OCI-LY1 (cell line): ENCODE results near the gene GPR107.

Experiments used
- H2AFZ ChIP-seq: fragments of 200-600 bp; sonication (generic), shearing (Covaris generic); 2 replicates; pipeline ENCODE4 v1.6.0; 2014; ENCODE audit warnings: antibody characterized with exemption, mild to moderate bottlenecking, low read length
- H3F3A ChIP-seq: fragments of 200-600 bp; sonication (generic), shearing (Covaris generic); 2 replicates; pipeline ENCODE4 v1.6.0; 2014; ENCODE audit warnings: mild to moderate bottlenecking, antibody characterized with exemption, low read length, moderate library complexity; ENCODE audit not compliant: insufficient read depth
- H3K27ac ChIP-seq: fragments of 200-600 bp; sonication (generic); 2 replicates; pipeline ENCODE4 v1.5.1; 2014; ENCODE audit warnings: low read length, mixed run types, mild to moderate bottlenecking, low read depth; ENCODE audit not compliant: poor library complexity, severe bottlenecking
- H3K27me3 ChIP-seq: fragments of 200-600 bp; sonication (generic); 2 replicates; pipeline ENCODE4 v1.6.0; 2014; ENCODE audit warnings: antibody characterized with exemption, mild to moderate bottlenecking, low read length, moderate library complexity; ENCODE audit not compliant: insufficient read depth
- H3K36me3 ChIP-seq: fragments of 200-600 bp; sonication (generic); 2 replicates; pipeline ENCODE4 v1.6.1; 2014; ENCODE audit warnings: mild to moderate bottlenecking, antibody characterized with exemption, low read length, moderate library complexity, mixed read lengths; ENCODE audit not compliant: insufficient read depth
- H3K4me1 ChIP-seq: fragments of 200-600 bp; sonication (generic); 2 replicates; pipeline ENCODE4 v1.5.1; 2014; ENCODE audit warnings: mild to moderate bottlenecking, low read length, moderate library complexity; ENCODE audit not compliant: insufficient read depth, severe bottlenecking
- H3K4me2 ChIP-seq: fragments of 200-600 bp; sonication (generic), shearing (Covaris generic); 2 replicates; pipeline ENCODE4 v1.6.1; 2014; ENCODE audit warnings: low read length
- H3K4me3 ChIP-seq: fragments of 200-600 bp; sonication (generic); 2 replicates; pipeline ENCODE4 v1.5.1; 2014; ENCODE audit warnings: low read length, low read depth, mild to moderate bottlenecking, mixed read lengths; ENCODE audit not compliant: poor library complexity, severe bottlenecking
- H3K79me2 ChIP-seq: fragments of 200-600 bp; shearing (Covaris generic); 2 replicates; pipeline ENCODE4 v1.6.1; 2016; ENCODE audit warnings: mixed run types, low read length, mixed read lengths; ENCODE audit not compliant: insufficient read depth
- H3K9ac ChIP-seq: fragments of 200-600 bp; sonication (generic), shearing (Covaris generic); 2 replicates; pipeline ENCODE4 v1.6.1; 2014; ENCODE audit warnings: mild to moderate bottlenecking, low read length, mixed read lengths
- H3K9me2 ChIP-seq: fragments of 200-600 bp; sonication (generic), shearing (Covaris generic); 2 replicates; pipeline ENCODE4 v1.6.1; 2014; ENCODE audit warnings: low read depth, mild to moderate bottlenecking, low read length, mixed read lengths
- H3K9me3 ChIP-seq: fragments of 200-600 bp; shearing (Covaris generic); 2 replicates; pipeline ENCODE4 v1.6.1; 2014; ENCODE audit warnings: low read length, mixed read lengths
- H4K20me1 ChIP-seq: fragments of 200-600 bp; sonication (generic), shearing (Covaris generic); 2 replicates; pipeline ENCODE4 v1.6.0; 2016; ENCODE audit warnings: mild to moderate bottlenecking, low read length; ENCODE audit not compliant: insufficient read depth
- EZH2 ChIP-seq: fragments of 200-600 bp; sonication (generic), shearing (Covaris generic); IDR thresholded peaks from 2 replicates; pipeline ENCODE4 v1.8.0; 2017; ENCODE audit warnings: borderline replicate concordance, mixed run types, mild to moderate bottlenecking, antibody characterized with exemption, low read length, moderate library complexity, mixed read lengths
- TF ChIP-seq, protein P1 (sequence below): fragments of 200-600 bp; sonication (generic), shearing (Covaris generic); IDR thresholded peaks from 2 replicates; pipeline ENCODE4 v1.5.1; 2017; ENCODE audit warnings: mild to moderate bottlenecking, antibody characterized with exemption, low read length, moderate library complexity, mixed read lengths

The GPR107 gene

DNA sequence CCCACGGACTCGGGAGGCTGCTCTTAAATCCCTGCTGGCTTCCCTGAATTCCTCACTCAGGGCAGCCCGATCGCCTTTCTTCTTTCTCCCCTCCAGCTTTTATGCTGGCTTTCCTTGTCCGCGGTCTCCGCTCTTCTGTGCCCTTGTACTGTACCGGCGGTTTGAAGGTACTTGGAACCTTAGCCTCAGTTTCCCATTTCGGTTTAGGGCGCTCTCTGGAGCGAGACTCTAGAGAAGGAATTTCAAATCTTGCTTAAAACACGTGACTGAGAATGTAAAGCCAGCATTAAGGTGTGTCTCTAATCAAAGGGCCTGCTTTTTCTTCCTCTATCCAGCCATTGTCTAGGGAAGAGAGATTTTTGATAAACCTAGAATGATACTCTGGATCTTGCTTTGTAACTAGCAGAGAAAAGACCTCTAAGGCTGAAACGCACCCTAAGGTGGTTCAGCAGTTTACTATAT lies 650 bp downstream of the GPR107 start:
- Histone ChIP-seq H3F3A (no peaks in the 10 kb centered on the region), H3K9me2 (no peaks in the 10 kb centered on the region), H3K9me3 (no peaks in the 10 kb centered on the region), H3K79me2 (peaks cover 15% of the 10 kb centered on the region), H3K36me3 (peaks cover 8% of the 10 kb centered on the region; the same call in 1 of the 2 replicates), H4K20me1 (no peaks in the 10 kb centered on the region), H3K4me2 (peak overlapping the region; percentile 97), H3K4me3 (peak overlapping the region; percentile 92), H3K27me3 (no peaks in the 10 kb centered on the region), H2AFZ (no peak overlapping the region), H3K9ac (peak overlapping the region; percentile 93), H3K4me1 (peaks cover 25% of the 10 kb centered on the region), H3K27ac (no peak overlapping the region)
- TF ChIP-seq, protein P1, sequence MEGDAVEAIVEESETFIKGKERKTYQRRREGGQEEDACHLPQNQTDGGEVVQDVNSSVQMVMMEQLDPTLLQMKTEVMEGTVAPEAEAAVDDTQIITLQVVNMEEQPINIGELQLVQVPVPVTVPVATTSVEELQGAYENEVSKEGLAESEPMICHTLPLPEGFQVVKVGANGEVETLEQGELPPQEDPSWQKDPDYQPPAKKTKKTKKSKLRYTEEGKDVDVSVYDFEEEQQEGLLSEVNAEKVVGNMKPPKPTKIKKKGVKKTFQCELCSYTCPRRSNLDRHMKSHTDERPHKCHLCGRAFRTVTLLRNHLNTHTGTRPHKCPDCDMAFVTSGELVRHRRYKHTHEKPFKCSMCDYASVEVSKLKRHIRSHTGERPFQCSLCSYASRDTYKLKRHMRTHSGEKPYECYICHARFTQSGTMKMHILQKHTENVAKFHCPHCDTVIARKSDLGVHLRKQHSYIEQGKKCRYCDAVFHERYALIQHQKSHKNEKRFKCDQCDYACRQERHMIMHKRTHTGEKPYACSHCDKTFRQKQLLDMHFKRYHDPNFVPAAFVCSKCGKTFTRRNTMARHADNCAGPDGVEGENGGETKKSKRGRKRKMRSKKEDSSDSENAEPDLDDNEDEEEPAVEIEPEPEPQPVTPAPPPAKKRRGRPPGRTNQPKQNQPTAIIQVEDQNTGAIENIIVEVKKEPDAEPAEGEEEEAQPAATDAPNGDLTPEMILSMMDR: no peak
- no peak for TF ChIP-seq EZH2

DNA sequence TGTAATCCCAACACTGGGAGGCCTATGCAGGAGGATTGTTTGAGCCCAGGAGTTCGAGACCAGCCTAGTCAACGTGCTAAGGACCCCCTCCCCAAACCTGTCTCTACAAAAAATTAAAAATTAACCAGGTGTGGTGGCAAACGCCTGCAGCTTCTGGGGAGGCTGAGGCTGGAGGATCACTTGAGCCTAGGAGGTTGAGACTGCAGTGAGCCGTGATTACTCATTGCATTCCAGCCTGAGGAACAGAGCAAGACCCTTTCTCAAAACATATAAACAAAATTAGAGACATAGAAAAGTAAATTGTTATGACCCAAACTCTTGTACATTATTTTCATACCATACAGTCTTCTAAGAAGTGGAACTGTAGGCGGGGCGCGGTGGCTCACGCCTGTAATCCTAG lies 1.1 kb downstream of the GPR107 start:
- Histone ChIP-seq H3K9me2 (no peaks in the 10 kb centered on the region), H4K20me1 (no peaks in the 10 kb centered on the region), H3K9me3 (no peaks in the 10 kb centered on the region), H3K27ac (no peak overlapping the region), H3K4me1 (peaks cover 25% of the 10 kb centered on the region), H2AFZ (no peak overlapping the region), H3K9ac (peak overlapping the region; percentile 93), H3F3A (no peaks in the 10 kb centered on the region), H3K36me3 (peaks cover 8% of the 10 kb centered on the region; the same call in 1 of the 2 replicates), H3K4me3 (peak overlapping the region; percentile 92), H3K27me3 (no peaks in the 10 kb centered on the region), H3K79me2 (peaks cover 15% of the 10 kb centered on the region), H3K4me2 (peak overlapping the region; percentile 97)
- TF ChIP-seq EZH2: no peak
- TF ChIP-seq, protein P1: no peak

DNA sequence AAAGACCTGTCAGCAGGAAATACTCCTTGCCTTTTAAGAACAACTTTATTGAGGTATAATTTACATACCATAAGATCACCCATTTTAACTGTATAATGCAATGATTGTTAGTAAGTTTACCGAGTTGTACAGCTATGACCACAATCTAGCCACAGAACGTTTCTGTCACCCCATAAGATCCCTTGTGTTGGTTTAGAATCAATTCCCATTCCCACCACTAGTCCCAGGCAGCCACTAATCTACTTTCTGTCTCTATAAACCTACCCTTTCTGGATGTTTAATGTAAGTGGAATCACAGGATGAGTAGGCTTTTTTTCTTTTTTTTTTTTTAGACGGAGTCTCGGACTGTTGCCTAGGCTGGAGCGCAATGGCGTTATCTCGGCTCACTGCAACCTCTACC lies 4.4 kb downstream of the GPR107 start:
- H4K20me1 ChIP-seq: no peaks in the 10 kb centered on the region
- H3F3A ChIP-seq: no peaks in the 10 kb centered on the region
- no peak overlapping the region for H3K4me3 ChIP-seq
- TF ChIP-seq, protein P1: 0 out of 2 replicates have a peak, but pooled peaks have one; percentile 4
- TF ChIP-seq EZH2: no peak
- peaks cover 8% of the 10 kb centered on the region; the same call in 1 of the 2 replicates for H3K36me3 ChIP-seq
- H3K9me3 ChIP-seq: no peaks in the 10 kb centered on the region
- H2AFZ ChIP-seq: no peak overlapping the region
- H3K4me2 ChIP-seq: no peak overlapping the region
- peaks cover 23% of the 10 kb centered on the region for H3K4me1 ChIP-seq
- no peak overlapping the region for H3K27ac ChIP-seq
- peaks cover 15% of the 10 kb centered on the region for H3K79me2 ChIP-seq
- no peak overlapping the region for H3K9ac ChIP-seq
- no peaks in the 10 kb centered on the region for H3K27me3 ChIP-seq
- H3K9me2 ChIP-seq: no peaks in the 10 kb centered on the region
